VCaP (cell line): ENCODE data around the gene IWS1.

Experiments
- H3K27ac ChIP-seq: fragments of 450-650 bp; 2 replicates; pipeline ENCODE4 v1.5.1; 2017
- CTCF ChIP-seq: fragments of 450-650 bp; conservative IDR thresholded peaks from 2 replicates; pipeline ENCODE4 v1.5.1; 2017; ENCODE audit warnings: mild to moderate bottlenecking, moderate library complexity

Gene IWS1

GRCh38 chr2:127465258-127465657 is 61.0 kb downstream of the IWS1 start:
- no peak for TF ChIP-seq CTCF
- no peak overlapping the region for H3K27ac ChIP-seq

DNA sequence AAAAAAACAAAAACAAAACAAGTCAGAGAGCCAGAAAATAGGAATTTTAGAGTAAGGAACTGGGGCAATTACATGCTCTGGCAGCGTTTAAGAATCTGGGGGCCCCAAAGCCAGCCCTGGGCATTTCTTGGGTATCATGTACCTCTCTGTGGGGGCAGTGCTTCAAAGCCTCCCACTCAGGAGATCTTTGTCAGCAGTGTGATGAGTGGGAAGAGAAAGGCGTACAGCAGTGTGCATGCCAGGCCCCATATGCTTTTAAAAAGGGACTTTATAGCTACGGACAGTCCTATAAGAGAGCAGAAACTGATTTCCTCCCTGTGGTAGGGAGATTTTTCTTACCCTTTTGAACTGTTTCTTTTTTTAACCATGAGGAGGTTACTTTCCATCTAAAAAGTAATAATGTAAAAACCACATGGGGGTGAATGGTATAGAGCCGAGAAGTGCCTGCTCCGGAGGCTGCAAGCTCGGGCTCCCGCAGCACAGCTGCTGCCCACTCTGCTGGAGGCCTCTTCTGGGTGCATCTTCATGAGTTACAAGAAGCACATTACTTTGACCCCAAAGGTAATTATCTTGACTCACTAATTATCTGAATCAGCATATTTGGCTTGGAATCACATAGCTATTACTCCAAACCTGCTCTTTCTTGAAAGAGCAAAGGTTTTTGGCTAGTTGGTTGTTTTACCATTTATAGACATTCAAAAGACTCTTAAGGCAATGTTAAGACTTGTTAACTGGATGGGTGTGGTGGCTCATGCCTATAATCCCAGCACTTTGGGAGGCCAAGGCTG is 61.6 kb downstream of the IWS1 start:
- no peak for TF ChIP-seq CTCF
- no peak overlapping the region for H3K27ac ChIP-seq

DNA sequence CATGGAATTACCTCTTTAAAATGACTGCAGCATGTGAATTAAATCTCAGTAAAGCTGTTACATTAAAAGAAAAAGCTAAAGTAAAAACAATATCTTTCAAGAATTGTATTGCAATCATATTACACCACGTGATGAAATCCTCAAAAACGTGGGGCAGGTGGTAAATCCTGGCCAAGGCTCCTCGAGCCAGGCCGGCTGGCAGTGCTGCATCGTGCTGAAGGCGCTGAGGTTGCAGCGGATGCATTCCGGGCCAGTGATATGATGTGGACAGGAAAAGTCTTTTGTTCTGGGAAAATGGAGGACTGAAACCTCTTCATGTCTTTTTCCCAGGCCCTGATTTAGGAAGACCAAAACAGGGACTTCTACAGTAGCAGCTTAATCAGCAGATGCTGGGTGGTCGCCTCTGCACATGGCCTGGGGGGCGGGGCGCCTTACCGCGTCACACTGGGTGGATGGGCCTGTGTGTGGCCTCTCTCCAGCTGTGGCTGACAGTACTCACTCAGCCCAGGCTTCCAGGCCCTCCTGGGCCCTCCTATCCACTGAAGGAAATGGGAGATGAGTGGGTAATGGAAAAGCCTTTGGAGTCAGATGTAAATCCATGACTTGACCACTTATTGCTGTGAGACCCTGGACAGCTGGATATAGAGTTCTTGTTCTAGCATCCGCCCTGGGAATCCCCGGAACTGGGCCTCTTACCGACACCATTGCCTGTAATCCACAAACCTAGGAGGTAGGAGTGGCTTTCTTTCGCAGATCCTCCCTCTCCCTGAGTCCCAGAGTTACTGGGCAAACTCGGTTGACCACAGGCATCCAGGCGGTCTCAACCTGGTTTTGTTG is 62.9 kb downstream of the IWS1 start:
- H3K27ac ChIP-seq: no peak overlapping the region
- TF ChIP-seq CTCF: no peak

GRCh38 chr2:127462461-127462860 is 63.8 kb downstream of the IWS1 start:
- TF ChIP-seq CTCF: no peak
- no peak overlapping the region for H3K27ac ChIP-seq

GRCh38 chr2:127456960-127457359 is 69.3 kb downstream of the IWS1 start:
- no peak for TF ChIP-seq CTCF
- no peak overlapping the region for H3K27ac ChIP-seq

GRCh38 chr2:127455566-127456493 is 70.5 kb downstream of the IWS1 start:
- no peak overlapping the region for H3K27ac ChIP-seq
- no peak for TF ChIP-seq CTCF
